GM12878 (cell line): ENCODE data around the gene CARD19. TPM values are rescaled to one million over a fixed set of nuclear protein-coding genes. Genes with fewer than 3 reads are reported as not detected.

Source experiments
- ATAC-seq: fragments of 200-7000 bp; cut with Tn5 transposase; 3 replicates; pipeline ENCODE4 v1.9.1; 2020; ENCODE audit warnings: mild to moderate bottlenecking, moderate library complexity
- BruUV-seq: library from RNA; stranded (reverse); fragments of 400-500 nt; replicated peaks from 2 replicates; lab custom pipeline; 2021; lab: Mats Ljungman, UMichigan
- CTCF ChIA-PET: fragments of 300-600 bp; sonication (Branson Sonifier 250); formaldehyde crosslinking; extraction: SDS; loops from one replicate; lab custom pipeline; 2021; ENCODE audit warnings: inconsistent platforms; lab: Yijun Ruan, JAX
- POLR2A ChIA-PET: fragments of 350-600 bp; formaldehyde crosslinking; extraction: SDS; loops from one replicate; lab custom pipeline; 2021; ENCODE audit warnings: inconsistent platforms; lab: Charles Lee
- RAD21 ChIA-PET: fragments of 300-600 bp; sonication (Branson Sonifier 250); formaldehyde crosslinking; loops from one replicate; lab custom pipeline; 2023; ENCODE audit warnings: antibody characterized with exemption; ENCODE audit not compliant: unreplicated experiment; lab: Charles Lee
- SMC1A ChIA-PET: fragments of 300-600 bp; sonication (Branson Sonifier 250); formaldehyde crosslinking; loops from one replicate; lab custom pipeline; 2023; ENCODE audit not compliant: unreplicated experiment, uncharacterized antibody; lab: Charles Lee
- DNase-seq: peaks from one replicate; pipeline ENCODE4 v3.0.0-alpha.2; 2011; ENCODE audit warnings: low read depth, low spot score
- FAIRE-seq: peaks from 3 replicates; lab custom pipeline; 2011; peaks lifted over from hg19 to GRCh38; lab: Jason Lieb, UNC
- H2AFZ ChIP-seq: 2 replicates; pipeline ENCODE4 v1.6.0; 2011; ENCODE audit warnings: low read depth, low read length, control low read depth; ENCODE audit not compliant: control insufficient read depth
- H3K27ac ChIP-seq: 2 replicates; pipeline ENCODE4 v1.5.1; 2011; ENCODE audit warnings: control low read depth; ENCODE audit not compliant: control insufficient read depth, insufficient read depth
- H3K27me3 ChIP-seq, 2 experiments: replicated peaks in 1 of 2; 2 replicates each; pipeline versions ENCODE4 v1.6.0 to v1.6.1; 2011; ENCODE audit warnings: low read length in 1 of 2; ENCODE audit not compliant: control insufficient read depth in 2 of 2, insufficient read depth in 2 of 2
- H3K36me3 ChIP-seq, 2 experiments: 2 replicates each; pipeline ENCODE4 v1.5.1; 2011; ENCODE audit warnings: low read length in 1 of 2; ENCODE audit not compliant: control insufficient read depth in 2 of 2, insufficient read depth in 2 of 2
- H3K4me1 ChIP-seq: 2 replicates; pipeline ENCODE4 v1.6.1; 2011; ENCODE audit warnings: mild to moderate bottlenecking, low read length, moderate library complexity, mixed read lengths; ENCODE audit not compliant: control insufficient read depth, insufficient read depth
- H3K4me2 ChIP-seq: 2 replicates; pipeline ENCODE4 v1.6.0; 2011; ENCODE audit warnings: control low read depth; ENCODE audit not compliant: control insufficient read depth, insufficient read depth
- H3K4me3 ChIP-seq: fragments of 200-600 bp; sonication (generic); 2 replicates; pipeline ENCODE4 v1.5.1; 2016
- H3K79me2 ChIP-seq: 2 replicates; pipeline ENCODE4 v1.6.0; 2011; ENCODE audit warnings: low read length; ENCODE audit not compliant: control insufficient read depth, insufficient read depth
- H3K9ac ChIP-seq: 2 replicates; pipeline ENCODE4 v1.8.0; 2011; ENCODE audit warnings: low read length, control low read depth, mixed read lengths; ENCODE audit not compliant: control insufficient read depth, insufficient read depth
- H3K9me3 ChIP-seq: replicated peaks from 3 replicates; pipeline ENCODE4 v1.5.1; 2011; ENCODE audit warnings: mild to moderate bottlenecking, low read length; ENCODE audit not compliant: control insufficient read depth, insufficient read depth
- H4K20me1 ChIP-seq: 2 replicates; pipeline ENCODE4 v1.6.0; 2011; ENCODE audit not compliant: control insufficient read depth, insufficient read depth
- BMI1 ChIP-seq: fragments of 450-650 bp; IDR thresholded peaks from 2 replicates; pipeline ENCODE4 v1.6.1; 2016; ENCODE audit warnings: mild to moderate bottlenecking, moderate library complexity, borderline replicate concordance
- CHD1 ChIP-seq: IDR thresholded peaks from 2 replicates; pipeline ENCODE4 v1.6.1; 2012; ENCODE audit warnings: low read depth, low read length, improper control_type of control experiment
- FOXK2 ChIP-seq: fragments of 450-650 bp; IDR thresholded peaks from 2 replicates; pipeline ENCODE4 v1.6.1; 2017; ENCODE audit warnings: mild to moderate bottlenecking, moderate library complexity
- HDAC6 ChIP-seq: fragments of 200-600 bp; sonication (generic); IDR thresholded peaks from one replicate; pipeline ENCODE4 v1.8.0; 2017; ENCODE audit warnings: antibody characterized with exemption; ENCODE audit not compliant: unreplicated experiment
- MEF2B ChIP-seq: fragments of 450-650 bp; IDR thresholded peaks from 2 replicates; pipeline ENCODE4 v1.6.1; 2018; ENCODE audit warnings: mild to moderate bottlenecking, moderate library complexity; ENCODE audit not compliant: partially characterized antibody, poor library complexity, severe bottlenecking
- MTA2 ChIP-seq: fragments of 450-650 bp; IDR thresholded peaks from 2 replicates; pipeline ENCODE4 v1.6.1; 2016; ENCODE audit warnings: low read depth, mild to moderate bottlenecking, moderate library complexity
- MYB ChIP-seq: fragments of 150-350 bp; IDR thresholded peaks from 2 replicates; pipeline ENCODE4 v1.6.1; 2014; ENCODE audit warnings: mild to moderate bottlenecking, low read depth, low read length, borderline replicate concordance
- NFXL1 ChIP-seq: fragments of 450-650 bp; IDR thresholded peaks from 2 replicates; pipeline ENCODE4 v1.6.1; 2017; ENCODE audit warnings: antibody characterized with exemption, mild to moderate bottlenecking, borderline replicate concordance
- RAD21 ChIP-seq: IDR thresholded peaks from 2 replicates; pipeline ENCODE4 v1.6.1; 2011; ENCODE audit warnings: mild to moderate bottlenecking, low read depth, low read length, moderate library complexity; ENCODE audit not compliant: insufficient read depth
- RELA ChIP-seq: fragments of 450-650 bp; IDR thresholded peaks from 2 replicates; pipeline ENCODE4 v1.8.0; 2014; ENCODE audit warnings: borderline replicate concordance; ENCODE audit not compliant: partially characterized antibody
- SIX5 ChIP-seq: IDR thresholded peaks from 2 replicates; pipeline ENCODE4 v1.6.1; 2011; ENCODE audit warnings: mild to moderate bottlenecking, low read depth, low read length, moderate library complexity; ENCODE audit not compliant: severe bottlenecking
- SMARCA5 ChIP-seq: fragments of 450-650 bp; IDR thresholded peaks from 2 replicates; pipeline ENCODE4 v1.6.1; 2017; ENCODE audit warnings: mild to moderate bottlenecking
- SREBF1 ChIP-seq: IDR thresholded peaks from 2 replicates; pipeline ENCODE4 v1.6.1; 2012; ENCODE audit warnings: mild to moderate bottlenecking, low read length
- SREBF2 ChIP-seq: IDR thresholded peaks from 2 replicates; pipeline ENCODE4 v1.6.1; 2012; ENCODE audit warnings: mild to moderate bottlenecking, low read length
- SUZ12 ChIP-seq: fragments of 200-600 bp; sonication (generic); IDR thresholded peaks from one replicate; pipeline ENCODE4 v1.6.1; 2018; ENCODE audit warnings: antibody characterized with exemption, mild to moderate bottlenecking; ENCODE audit not compliant: unreplicated experiment
- TBL1XR1 ChIP-seq: IDR thresholded peaks from 2 replicates; pipeline ENCODE4 v1.6.1; 2012; ENCODE audit warnings: low read depth, low read length, improper control_type of control experiment
- TCF7 ChIP-seq: IDR thresholded peaks from 2 replicates; pipeline ENCODE4 v1.6.1; 2014; ENCODE audit warnings: antibody characterized with exemption, borderline replicate concordance
- WGBS: methylation state at CpG from one replicate; pipeline ENCODE4 v1.1.6; 2016; ENCODE audit warnings: low lambda C conversion rate; ENCODE audit not compliant: insufficient replicate concordance, insufficient coverage; ENCODE audit errors: missing lambda C conversion rate; 5-methylcytosine and 5-hydroxymethylcytosine counted together
- in situ Hi-C: fragments of 300-500 bp; cut with MboI; formaldehyde crosslinking; loops from 9 replicates; pipeline ENCODE4 v1.14.3; 2018; ENCODE audit warnings: mixed read lengths
- intact Hi-C: fragments of 100-400 bp; cut with micrococcal nuclease; formaldehyde crosslinking; loops from one replicate; pipeline ENCODE4 v1.14.2; 2022; ENCODE audit not compliant: unreplicated experiment
- polyA plus RNA-seq, 11 experiments: library from polyadenylated mRNA; depleted of rRNA in 4 of 11; unstranded in 6 of 11; stranded (reverse) in 5 of 11; fragments of >200 nt; fragmentation: Nextera tagmentation in 4 of 11; fragmentation: Illumina TruSeq in 1 of 11; extraction: Ambion mirVana in 4 of 11; extraction: Trizol in 1 of 11; gene quantifications; 1 replicate in 1 of 11; 2 replicates in 10 of 11; pipeline versions ENCODE4 v1.2.1 to v1.2.3, GENCODE V29; 2011 to 2016; ENCODE audit warnings: inconsistent platforms in 2 of 11, missing spikeins in 2 of 11, low read depth in 1 of 11
- total RNA-seq, 4 experiments: library from RNA; depleted of rRNA in 3 of 4; stranded (reverse); fragments of >200 nt in 3 of 4; fragmentation: Illumina TruSeq in 1 of 4; extraction: Trizol in 1 of 4; gene quantifications; 2 replicates each; pipeline versions ENCODE4 v1.2.1 to v1.2.3, GENCODE V29; 2013 to 2021
- TF ChIP-seq, protein P1 (sequence below): fragments of 450-650 bp; formaldehyde crosslinking; IDR thresholded peaks from 2 replicates; pipeline ENCODE4 v1.5.0; 2022; ENCODE audit warnings: mild to moderate bottlenecking, missing genetic modification characterization
- TF ChIP-seq, protein P2 (sequence below): fragments of 450-650 bp; IDR thresholded peaks from 2 replicates; pipeline ENCODE4 v1.6.1; 2017; ENCODE audit warnings: low read depth, mild to moderate bottlenecking, moderate library complexity

Gene CARD19
- total and polyA plus RNA-seq, 10 of the 15 experiments (the other 5 are each of a cell fraction or from before 2014, with no cell fraction given), result 0.61 to 41.6 (median 19.9) TPM

DNA sequence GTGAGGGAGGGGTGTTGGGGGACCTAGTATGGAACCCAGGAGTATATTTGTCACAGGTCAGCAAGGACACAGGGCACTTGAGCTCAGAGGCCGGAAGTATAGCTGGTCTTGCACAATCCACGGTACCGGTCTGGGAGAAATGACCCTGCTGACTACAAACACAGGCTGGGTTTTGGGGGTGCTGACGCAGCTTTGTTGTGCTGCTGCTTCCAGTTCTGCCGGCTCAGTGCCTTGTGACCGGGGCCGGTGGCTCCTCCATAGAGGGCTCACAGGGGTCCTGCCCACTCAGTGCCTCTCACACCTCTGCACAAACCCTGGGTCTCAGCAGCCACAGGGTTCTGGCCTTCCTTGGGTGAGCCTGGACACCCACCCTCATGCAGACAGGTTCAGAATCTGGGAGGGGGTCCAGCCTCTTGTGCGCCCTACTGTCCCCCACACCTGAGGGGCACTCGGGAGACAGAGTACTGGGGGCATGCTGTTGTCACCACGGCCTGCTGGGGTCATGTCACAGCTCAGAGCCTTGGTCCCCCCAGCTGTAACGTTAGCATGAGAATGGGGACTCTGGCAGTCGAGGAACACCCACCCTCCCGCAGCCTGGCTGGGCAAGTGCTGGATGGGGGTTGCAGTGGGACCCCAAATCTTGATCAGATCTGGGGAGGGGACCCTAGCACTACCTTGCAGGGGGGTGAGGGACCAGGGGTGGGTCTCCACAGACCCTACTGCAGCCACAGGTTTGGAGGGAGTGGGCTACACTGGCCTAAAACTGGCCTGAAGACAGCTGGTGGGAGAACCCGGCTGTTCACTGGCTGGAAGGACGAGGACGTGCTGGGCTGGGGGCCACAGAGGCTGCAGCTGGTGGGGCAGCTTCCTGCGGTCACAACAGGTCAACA, 20.3 kb downstream of the CARD19 start:
- H2AFZ ChIP-seq, result no peak overlapping the region
- H3K4me1 ChIP-seq, result peaks cover 12% of the 10 kb centered on the region
- ATAC-seq (no peak), DNase-seq (no peak), FAIRE-seq (no peak)
- no peaks in the 10 kb centered on the region for H4K20me1 ChIP-seq
- intact Hi-C loops, result no loop called here
- no peak overlapping the region for H3K9ac ChIP-seq
- RAD21 ChIA-PET, result no interaction called here
- in situ Hi-C loops, result no loop called here
- SMC1A ChIA-PET, result no interaction called here
- no peaks in the 10 kb centered on the region for H3K9me3 ChIP-seq
- CTCF ChIA-PET, result no interaction called here
- TF ChIP-seq MTA2 (no peak), SMARCA5 (no peak), TBL1XR1 (no peak), SUZ12 (no peak), RAD21 (no peak), TCF7 (no peak), SREBF1 (no peak), MYB (no peak), SREBF2 (no peak), SIX5 (no peak), CHD1 (no peak), HDAC6 (no peak), RELA (no peak), NFXL1 (no peak), BMI1 (no peak), MEF2B (no peak), FOXK2 (no peak)
- TF ChIP-seq, protein P1, sequence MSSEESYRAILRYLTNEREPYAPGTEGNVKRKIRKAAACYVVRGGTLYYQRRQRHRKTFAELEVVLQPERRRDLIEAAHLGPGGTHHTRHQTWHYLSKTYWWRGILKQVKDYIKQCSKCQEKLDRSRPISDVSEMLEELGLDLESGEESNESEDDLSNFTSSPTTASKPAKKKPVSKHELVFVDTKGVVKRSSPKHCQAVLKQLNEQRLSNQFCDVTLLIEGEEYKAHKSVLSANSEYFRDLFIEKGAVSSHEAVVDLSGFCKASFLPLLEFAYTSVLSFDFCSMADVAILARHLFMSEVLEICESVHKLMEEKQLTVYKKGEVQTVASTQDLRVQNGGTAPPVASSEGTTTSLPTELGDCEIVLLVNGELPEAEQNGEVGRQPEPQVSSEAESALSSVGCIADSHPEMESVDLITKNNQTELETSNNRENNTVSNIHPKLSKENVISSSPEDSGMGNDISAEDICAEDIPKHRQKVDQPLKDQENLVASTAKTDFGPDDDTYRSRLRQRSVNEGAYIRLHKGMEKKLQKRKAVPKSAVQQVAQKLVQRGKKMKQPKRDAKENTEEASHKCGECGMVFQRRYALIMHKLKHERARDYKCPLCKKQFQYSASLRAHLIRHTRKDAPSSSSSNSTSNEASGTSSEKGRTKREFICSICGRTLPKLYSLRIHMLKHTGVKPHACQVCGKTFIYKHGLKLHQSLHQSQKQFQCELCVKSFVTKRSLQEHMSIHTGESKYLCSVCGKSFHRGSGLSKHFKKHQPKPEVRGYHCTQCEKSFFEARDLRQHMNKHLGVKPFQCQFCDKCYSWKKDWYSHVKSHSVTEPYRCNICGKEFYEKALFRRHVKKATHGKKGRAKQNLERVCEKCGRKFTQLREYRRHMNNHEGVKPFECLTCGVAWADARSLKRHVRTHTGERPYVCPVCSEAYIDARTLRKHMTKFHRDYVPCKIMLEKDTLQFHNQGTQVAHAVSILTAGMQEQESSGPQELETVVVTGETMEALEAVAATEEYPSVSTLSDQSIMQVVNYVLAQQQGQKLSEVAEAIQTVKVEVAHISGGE (CRISPR knock-in tag), result no peak
- TF ChIP-seq, protein P2, sequence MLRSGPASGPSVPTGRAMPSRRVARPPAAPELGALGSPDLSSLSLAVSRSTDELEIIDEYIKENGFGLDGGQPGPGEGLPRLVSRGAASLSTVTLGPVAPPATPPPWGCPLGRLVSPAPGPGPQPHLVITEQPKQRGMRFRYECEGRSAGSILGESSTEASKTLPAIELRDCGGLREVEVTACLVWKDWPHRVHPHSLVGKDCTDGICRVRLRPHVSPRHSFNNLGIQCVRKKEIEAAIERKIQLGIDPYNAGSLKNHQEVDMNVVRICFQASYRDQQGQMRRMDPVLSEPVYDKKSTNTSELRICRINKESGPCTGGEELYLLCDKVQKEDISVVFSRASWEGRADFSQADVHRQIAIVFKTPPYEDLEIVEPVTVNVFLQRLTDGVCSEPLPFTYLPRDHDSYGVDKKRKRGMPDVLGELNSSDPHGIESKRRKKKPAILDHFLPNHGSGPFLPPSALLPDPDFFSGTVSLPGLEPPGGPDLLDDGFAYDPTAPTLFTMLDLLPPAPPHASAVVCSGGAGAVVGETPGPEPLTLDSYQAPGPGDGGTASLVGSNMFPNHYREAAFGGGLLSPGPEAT, result no peak
- 68% methylated on average over 15 of the region's 17 CpGs for WGBS
- H3K27ac ChIP-seq, result no peak overlapping the region
- H3K4me2 ChIP-seq, result no peak overlapping the region
- BruUV-seq, result no TSS peak
- no peaks in the 10 kb centered on the region for H3K27me3 ChIP-seq
- no peaks in the 10 kb centered on the region for H3K79me2 ChIP-seq
- peaks cover 0 to 6% of the 10 kb centered on the region in 2 experiments; a peak in 2 of 4 replicates for H3K36me3 ChIP-seq
- H3K4me3 ChIP-seq, result no peak overlapping the region
- POLR2A ChIA-PET, result no interaction called here
